Osteoblast (primary cell): Measurements from ENCODE around the gene NEDD4L. TPM values are rescaled to one million over a fixed set of nuclear protein-coding genes. Genes with fewer than 3 reads are reported as not detected.

Experiments used
- DNase-seq: peaks from one replicate; pipeline ENCODE4 v3.0.0; 2011; ENCODE audit warnings: low spot score, mixed read lengths; ENCODE audit not compliant: insufficient read length; ENCODE audit errors: missing footprints
- H2AFZ ChIP-seq: 2 replicates; pipeline ENCODE4 v1.6.0; 2011; ENCODE audit warnings: mild to moderate bottlenecking, low read length
- H3K27ac ChIP-seq: 2 replicates; pipeline ENCODE4 v1.5.1; 2011; ENCODE audit warnings: mild to moderate bottlenecking, low read depth, low read length, moderate library complexity
- H3K27me3 ChIP-seq: 2 replicates; pipeline ENCODE4 v1.6.0; 2012; ENCODE audit warnings: mild to moderate bottlenecking, control low read depth, inconsistent platforms, low read length, moderate library complexity; ENCODE audit not compliant: insufficient read depth
- H3K36me3 ChIP-seq: 2 replicates; pipeline ENCODE4 v1.5.1; 2011; ENCODE audit warnings: mild to moderate bottlenecking, low read length, control low read depth, moderate library complexity; ENCODE audit not compliant: insufficient read depth
- H3K4me1 ChIP-seq: 2 replicates; pipeline ENCODE4 v1.5.1; 2011; ENCODE audit warnings: mild to moderate bottlenecking, low read length, control low read depth, moderate library complexity; ENCODE audit not compliant: insufficient read depth
- H3K4me2 ChIP-seq: 2 replicates; pipeline ENCODE4 v1.6.0; 2011; ENCODE audit warnings: mild to moderate bottlenecking, low read length; ENCODE audit not compliant: insufficient read depth
- H3K4me3 ChIP-seq: fragments of 200-600 bp; sonication (generic); 3 replicates; pipeline ENCODE4 v1.5.1; 2012; ENCODE audit warnings: mild to moderate bottlenecking, low read length, inconsistent platforms; ENCODE audit not compliant: insufficient read depth
- H3K79me2 ChIP-seq: 2 replicates; pipeline ENCODE4 v1.6.0; 2012; ENCODE audit warnings: mild to moderate bottlenecking, low read length, control low read depth, inconsistent platforms; ENCODE audit not compliant: insufficient read depth
- H3K9me3 ChIP-seq: 2 replicates; pipeline ENCODE4 v1.5.1; 2011; ENCODE audit warnings: low read depth, low read length, control low read depth
- H4K20me1 ChIP-seq: 2 replicates; pipeline ENCODE4 v1.6.0; 2012; ENCODE audit warnings: mild to moderate bottlenecking, low read length, control low read depth; ENCODE audit not compliant: insufficient read depth
- CTCF ChIP-seq: IDR thresholded peaks from 2 replicates; pipeline ENCODE4 v1.5.1; 2011; ENCODE audit warnings: mild to moderate bottlenecking, low read depth, low read length, moderate library complexity; ENCODE audit errors: extremely low read depth
- total RNA-seq: library from RNA; depleted of rRNA; stranded (reverse); fragments of >200 nt; gene quantifications from 2 replicates; pipeline ENCODE4 v1.2.3, GENCODE V29; 2012

The NEDD4L gene
- total RNA-seq, 1 donor, result 30.0 TPM

- no peaks in the 10 kb centered on the region for H3K79me2 ChIP-seq
- no peak for DNase-seq
Measured at GRCh38 chr18:58078889-58079573, 35.0 kb downstream of the NEDD4L start.

GRCh38 chr18:58080451-58080850 lies 36.4 kb downstream of the NEDD4L start:
- Histone ChIP-seq H2AFZ (no peak overlapping the region), H3K27ac (no peak overlapping the region), H3K36me3 (no peaks in the 10 kb centered on the region), H3K4me1 (no peaks in the 10 kb centered on the region), H4K20me1 (no peaks in the 10 kb centered on the region), H3K4me2 (no peak overlapping the region), H3K79me2 (no peaks in the 10 kb centered on the region), H3K9me3 (no peaks in the 10 kb centered on the region), H3K4me3 (no peak overlapping the region), H3K27me3 (peaks cover 18% of the 10 kb centered on the region)
- TF ChIP-seq CTCF, result no peak
- peak; percentile 51 for DNase-seq

More at GRCh38 chr18:58078889-58079573, 35.0 kb downstream of the NEDD4L start:
- Histone ChIP-seq H3K4me1 (no peaks in the 10 kb centered on the region), H2AFZ (no peak overlapping the region), H3K36me3 (no peaks in the 10 kb centered on the region), H3K4me3 (no peak overlapping the region), H3K9me3 (no peaks in the 10 kb centered on the region), H3K27me3 (peaks cover 27% of the 10 kb centered on the region), H3K4me2 (no peak overlapping the region), H3K27ac (no peak overlapping the region), H4K20me1 (no peaks in the 10 kb centered on the region)
- no peak for TF ChIP-seq CTCF

DNA sequence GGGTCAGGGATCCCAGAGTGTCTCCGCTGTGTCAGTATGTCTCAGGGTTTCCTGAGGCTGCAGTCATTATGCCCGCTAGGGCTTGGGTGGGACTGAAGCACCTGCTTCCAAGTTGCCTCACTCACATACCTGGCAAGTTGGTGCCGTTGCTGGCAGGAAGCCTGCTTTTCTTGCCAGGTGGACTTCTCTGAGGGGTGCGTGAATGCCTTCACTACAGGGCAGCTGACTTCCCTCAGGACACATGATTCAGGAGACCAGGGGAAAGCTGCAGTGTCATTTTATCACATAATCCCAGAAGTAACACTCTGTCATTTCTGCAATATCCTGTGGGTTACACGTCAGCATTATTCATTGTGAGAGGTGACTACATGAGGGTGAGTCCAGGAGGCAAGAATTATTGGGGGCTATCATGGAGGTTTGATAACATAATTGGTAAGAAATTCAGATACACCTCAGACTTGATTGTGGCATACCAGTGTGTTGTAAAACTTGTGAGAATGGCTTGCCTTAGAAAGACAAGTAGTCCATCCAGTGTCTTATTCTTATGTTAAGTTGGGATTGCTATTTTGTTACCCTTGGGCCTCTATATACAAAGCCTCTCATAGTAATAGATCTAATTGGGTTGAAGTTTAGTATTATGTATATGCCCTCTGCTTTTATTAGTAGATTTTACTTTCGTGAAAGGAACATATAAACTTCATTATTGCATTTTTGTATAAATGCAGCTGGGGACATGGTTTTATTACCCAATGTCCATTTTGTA lies 44.1 kb downstream of the NEDD4L start:
- no peaks in the 10 kb centered on the region for H3K9me3 ChIP-seq
- H3K4me1 ChIP-seq, result no peaks in the 10 kb centered on the region
- H3K27me3 ChIP-seq, result no peaks in the 10 kb centered on the region
- H3K4me2 ChIP-seq, result no peak overlapping the region
- H4K20me1 ChIP-seq, result no peaks in the 10 kb centered on the region
- no peaks in the 10 kb centered on the region for H3K79me2 ChIP-seq
- no peak for TF ChIP-seq CTCF
- H2AFZ ChIP-seq, result no peak overlapping the region
- H3K4me3 ChIP-seq, result no peak overlapping the region
- DNase-seq, result no peak
- no peak overlapping the region for H3K27ac ChIP-seq
- no peaks in the 10 kb centered on the region for H3K36me3 ChIP-seq

DNA sequence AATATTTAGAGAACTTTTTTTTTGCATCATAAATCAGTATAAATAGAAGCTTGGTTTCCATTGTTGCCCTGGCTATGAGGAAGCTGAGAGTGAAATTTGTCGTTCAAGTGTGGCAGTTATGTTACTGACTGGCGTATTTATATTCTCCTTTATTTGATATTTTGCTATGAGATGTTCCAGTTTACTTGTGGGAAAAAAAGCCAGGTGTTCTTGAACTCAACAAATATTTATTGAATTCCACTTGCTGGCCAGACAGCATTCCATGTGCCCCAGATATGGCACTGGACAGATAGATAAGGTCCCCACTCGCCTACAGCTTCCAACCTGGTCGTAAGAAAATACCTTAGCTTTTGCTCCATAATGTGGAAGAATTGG lies 44.7 kb downstream of the NEDD4L start:
- Histone ChIP-seq H3K4me1 (no peaks in the 10 kb centered on the region), H3K27ac (no peak overlapping the region), H3K79me2 (no peaks in the 10 kb centered on the region), H3K4me2 (no peak overlapping the region), H3K9me3 (no peaks in the 10 kb centered on the region), H2AFZ (no peak overlapping the region), H3K27me3 (peaks cover 3% of the 10 kb centered on the region), H3K4me3 (no peak overlapping the region), H4K20me1 (no peaks in the 10 kb centered on the region), H3K36me3 (no peaks in the 10 kb centered on the region)
- DNase-seq, result no peak
- TF ChIP-seq CTCF, result no peak
